ENCODE results near the gene PYGM.
A peak's percentile ranks its signal among the peaks of the same experiment; 100 is the strongest.

Gene PYGM

GRCh38 chr11:64713016-64713707 lies 46.6 kb downstream of the PYGM start:
- peaks cover 19 to 58% (median 19%) of the 10 kb centered on the region in 3 experiments for H3K27me3 ChIP-seq (ENCODE audit: control insufficient read depth in 3 of 3, insufficient read depth in 3 of 3, low read depth in 1 of 3, low read length in 3 of 3)
- WGBS, 2 donors (ENCODE audit: extremely low coverage in 2 of 2, insufficient read length in 2 of 2, insufficient replicate concordance in 1 of 2), result no CpG with 5 or more reads among the region's 111 CpGs

GRCh38 chr11:64712430-64713015 lies 47.3 kb downstream of the PYGM start:
- H3K18ac ChIP-seq (ENCODE audit: low read length), result peak overlapping the region; percentile 81
- no peaks in the 10 kb centered on the region for H3K36me3 ChIP-seq (replicated peaks in 1 of 2; ENCODE audit: control insufficient read depth in 2 of 2, insufficient read depth in 2 of 2, low read length in 2 of 2)
- no peaks in the 10 kb centered on the region for H3K79me1 ChIP-seq (ENCODE audit: low read depth, low read length)
- peaks cover 0 to 2% of the 10 kb centered on the region in 2 donors for H3K9me3 ChIP-seq (replicated peaks in 1 of 2; ENCODE audit: control insufficient read depth in 2 of 2, insufficient read depth in 1 of 2, low read depth in 1 of 2, low read length in 2 of 2)
- H2BK15ac ChIP-seq (ENCODE audit: low read length), result no peak overlapping the region
- DNase-seq (ENCODE audit: low spot score), result no peak
- H3K27me3 ChIP-seq (ENCODE audit: control insufficient read depth in 3 of 3, insufficient read depth in 3 of 3, low read depth in 1 of 3, low read length in 3 of 3), result peaks cover 19 to 58% (median 19%) of the 10 kb centered on the region in 3 experiments
- no peak overlapping the region for H3K4ac ChIP-seq (ENCODE audit: low read length)
- H4K91ac ChIP-seq (ENCODE audit: low read depth, low read length, poor library complexity), result no peak overlapping the region
- H2AK5ac ChIP-seq (ENCODE audit: low read depth, low read length), result peak overlapping the region; percentile 66
- H2BK120ac ChIP-seq (ENCODE audit: low read depth, low read length), result no peak overlapping the region
- H3K9ac ChIP-seq (ENCODE audit: low read depth, low read length, poor library complexity), result peak overlapping the region; percentile 14
- peak overlapping the region; percentile 75 for H3K23ac ChIP-seq (ENCODE audit: low read depth, low read length, poor library complexity)
- H3K14ac ChIP-seq (ENCODE audit: low read length), result no peak overlapping the region
- no peak overlapping the region for H2BK12ac ChIP-seq (ENCODE audit: low read length)
- H2BK5ac ChIP-seq (ENCODE audit: low read length), result no peak overlapping the region
- peaks cover 24 to 33% of the 10 kb centered on the region in 2 donors for H3K4me1 ChIP-seq (ENCODE audit: control insufficient read depth in 2 of 2, insufficient read depth in 1 of 2, low read depth in 1 of 2, low read length in 2 of 2)
- no peak overlapping the region for H2AFZ ChIP-seq (ENCODE audit: low read length)
- H4K8ac ChIP-seq (ENCODE audit: low read depth, low read length), result no peak overlapping the region
- WGBS, 2 donors (ENCODE audit: extremely low coverage in 2 of 2, insufficient read length in 2 of 2, insufficient replicate concordance in 1 of 2), result no CpG with 5 or more reads among the region's 45 CpGs
- H3K4me2 ChIP-seq (ENCODE audit: insufficient read depth, low read length, poor library complexity, severe bottlenecking), result peak overlapping the region; percentile 59
- peak overlapping the region in 1 of 2 donors; percentile 72 for H3K4me3 ChIP-seq (ENCODE audit: low read length in 2 of 2)
- no peak overlapping the region for H3K27ac ChIP-seq (replicated peaks; ENCODE audit: low read length)

More at GRCh38 chr11:64713016-64713707, 46.6 kb downstream of the PYGM start:
- H3K27ac ChIP-seq (replicated peaks; ENCODE audit: low read length), result no peak overlapping the region
- DNase-seq (ENCODE audit: low spot score), result no peak
- peak overlapping the region; percentile 81 for H3K18ac ChIP-seq (ENCODE audit: low read length)
- peak overlapping the region; percentile 59 for H3K4me2 ChIP-seq (ENCODE audit: insufficient read depth, low read length, poor library complexity, severe bottlenecking)
- H2BK5ac ChIP-seq (ENCODE audit: low read length), result no peak overlapping the region
- no peak overlapping the region for H4K91ac ChIP-seq (ENCODE audit: low read depth, low read length, poor library complexity)
- H3K23ac ChIP-seq (ENCODE audit: low read depth, low read length, poor library complexity), result peak overlapping the region; percentile 92
- H3K14ac ChIP-seq (ENCODE audit: low read length), result no peak overlapping the region
- H2AK5ac ChIP-seq (ENCODE audit: low read depth, low read length), result no peak overlapping the region
- peak overlapping the region; percentile 63 for H3K9ac ChIP-seq (ENCODE audit: low read depth, low read length, poor library complexity)
- no peak overlapping the region for H2BK120ac ChIP-seq (ENCODE audit: low read depth, low read length)
- H2BK12ac ChIP-seq (ENCODE audit: low read length), result no peak overlapping the region
- H3K4me3 ChIP-seq (ENCODE audit: low read length in 2 of 2), result peak overlapping the region in 1 of 2 donors; percentile 72
- H3K4me1 ChIP-seq (ENCODE audit: control insufficient read depth in 2 of 2, insufficient read depth in 1 of 2, low read depth in 1 of 2, low read length in 2 of 2), result peaks cover 23 to 33% of the 10 kb centered on the region in 2 donors
- peaks cover 0 to 2% of the 10 kb centered on the region in 2 donors for H3K9me3 ChIP-seq (replicated peaks in 1 of 2; ENCODE audit: control insufficient read depth in 2 of 2, insufficient read depth in 1 of 2, low read depth in 1 of 2, low read length in 2 of 2)
- H3K36me3 ChIP-seq (replicated peaks in 1 of 2; ENCODE audit: control insufficient read depth in 2 of 2, insufficient read depth in 2 of 2, low read length in 2 of 2), result no peaks in the 10 kb centered on the region
- H2AFZ ChIP-seq (ENCODE audit: low read length), result peak overlapping the region; percentile 70
- H3K4ac ChIP-seq (ENCODE audit: low read length), result no peak overlapping the region
- no peak overlapping the region for H4K8ac ChIP-seq (ENCODE audit: low read depth, low read length)
- H3K79me1 ChIP-seq (ENCODE audit: low read depth, low read length), result no peaks in the 10 kb centered on the region
- no peak overlapping the region for H2BK15ac ChIP-seq (ENCODE audit: low read length)

- H2AK5ac ChIP-seq (ENCODE audit: low read depth, low read length), result peak overlapping the region; percentile 93
- no peak overlapping the region for H2AFZ ChIP-seq (ENCODE audit: low read length)
- H3K23ac ChIP-seq (ENCODE audit: low read depth, low read length, poor library complexity), result peak overlapping the region; percentile 75
- H3K9me3 ChIP-seq (replicated peaks in 1 of 2; ENCODE audit: control insufficient read depth in 2 of 2, insufficient read depth in 1 of 2, low read depth in 1 of 2, low read length in 2 of 2), result peaks cover 0 to 2% of the 10 kb centered on the region in 2 donors
- H4K91ac ChIP-seq (ENCODE audit: low read depth, low read length, poor library complexity), result no peak overlapping the region
- peaks cover 24 to 31% of the 10 kb centered on the region in 2 donors for H3K4me1 ChIP-seq (ENCODE audit: control insufficient read depth in 2 of 2, insufficient read depth in 1 of 2, low read depth in 1 of 2, low read length in 2 of 2)
- H3K27me3 ChIP-seq (ENCODE audit: control insufficient read depth in 3 of 3, insufficient read depth in 3 of 3, low read depth in 1 of 3, low read length in 3 of 3), result peaks cover 19 to 56% (median 19%) of the 10 kb centered on the region in 3 experiments
- no peaks in the 10 kb centered on the region for H3K79me1 ChIP-seq (ENCODE audit: low read depth, low read length)
- peak overlapping the region; percentile 97 for H2BK12ac ChIP-seq (ENCODE audit: low read length)
- H3K36me3 ChIP-seq (replicated peaks in 1 of 2; ENCODE audit: control insufficient read depth in 2 of 2, insufficient read depth in 2 of 2, low read length in 2 of 2), result no peaks in the 10 kb centered on the region
- no peak overlapping the region for H2BK5ac ChIP-seq (ENCODE audit: low read length)
- WGBS, 2 donors (ENCODE audit: extremely low coverage in 2 of 2, insufficient read length in 2 of 2, insufficient replicate concordance in 1 of 2), result no CpG with 5 or more reads among the region's 19 CpGs
- no peak overlapping the region for H2BK15ac ChIP-seq (ENCODE audit: low read length)
- H3K18ac ChIP-seq (ENCODE audit: low read length), result peak overlapping the region; percentile 72
- H3K9ac ChIP-seq (ENCODE audit: low read depth, low read length, poor library complexity), result no peak overlapping the region
- H3K27ac ChIP-seq (replicated peaks; ENCODE audit: low read length), result no peak overlapping the region
- no peak overlapping the region for H4K8ac ChIP-seq (ENCODE audit: low read depth, low read length)
- no peak overlapping the region for H3K14ac ChIP-seq (ENCODE audit: low read length)
- DNase-seq (ENCODE audit: low spot score), result no peak
- H2BK120ac ChIP-seq (ENCODE audit: low read depth, low read length), result no peak overlapping the region
- H3K4me2 ChIP-seq (ENCODE audit: insufficient read depth, low read length, poor library complexity, severe bottlenecking), result no peak overlapping the region
- no peak overlapping the region for H3K4me3 ChIP-seq (ENCODE audit: low read length in 2 of 2)
- H3K4ac ChIP-seq (ENCODE audit: low read length), result no peak overlapping the region
These were observed 47.8 kb downstream of the PYGM start for GRCh38 chr11:64711956-64712362.
